GM12872 (cell line): ENCODE results near the gene RNF5.

Experiments used
- TF ChIP-seq, protein P1 (sequence below): IDR thresholded peaks from 3 replicates; pipeline ENCODE4 v1.5.1; 2011; ENCODE audit warnings: low read depth, mild to moderate bottlenecking, low read length, moderate library complexity; ENCODE audit not compliant: insufficient read depth

RNF5 gene

DNA sequence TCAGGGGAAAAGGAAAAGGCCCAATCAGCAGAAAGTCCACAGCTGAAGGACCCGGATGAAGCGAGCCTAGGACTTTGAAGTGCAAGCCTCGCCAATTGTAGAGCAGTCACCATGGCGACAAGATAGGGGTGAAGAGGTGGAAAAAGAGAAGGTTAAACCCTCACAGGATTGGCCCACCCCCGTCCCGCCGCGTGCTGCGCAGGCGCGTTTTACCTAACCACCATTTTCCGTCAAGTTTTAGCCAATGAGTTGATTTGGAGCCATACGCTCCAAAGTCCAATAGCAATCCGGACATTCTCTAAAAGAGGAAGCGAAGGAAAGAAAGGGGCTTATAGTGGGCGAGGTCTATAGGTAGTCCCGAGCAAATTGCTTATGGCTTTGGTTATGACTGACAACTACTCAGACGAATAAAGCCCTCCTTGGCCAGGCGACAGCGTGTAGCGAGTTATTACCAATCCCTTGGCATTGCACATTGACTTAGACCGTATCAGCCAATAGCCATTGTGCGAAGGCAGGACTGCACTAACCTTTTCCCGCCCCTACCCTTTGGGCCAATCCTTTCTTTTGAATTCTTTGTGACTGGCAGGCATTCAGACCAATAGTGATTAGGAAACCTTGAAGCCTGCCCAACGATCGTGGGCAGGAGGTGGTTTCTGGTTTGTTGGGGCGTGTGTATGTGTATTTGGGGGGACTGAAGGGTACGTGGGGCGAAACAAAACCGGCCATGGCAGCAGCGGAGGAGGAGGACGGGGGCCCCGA lies at the start of gene RNF5:
Gene RNF5, plus strand, starts transcription at position 618 of the 759 bp plus-strand sequence. Its CDS starts 107 bp downstream, at position 725.
- TF ChIP-seq, protein P1, sequence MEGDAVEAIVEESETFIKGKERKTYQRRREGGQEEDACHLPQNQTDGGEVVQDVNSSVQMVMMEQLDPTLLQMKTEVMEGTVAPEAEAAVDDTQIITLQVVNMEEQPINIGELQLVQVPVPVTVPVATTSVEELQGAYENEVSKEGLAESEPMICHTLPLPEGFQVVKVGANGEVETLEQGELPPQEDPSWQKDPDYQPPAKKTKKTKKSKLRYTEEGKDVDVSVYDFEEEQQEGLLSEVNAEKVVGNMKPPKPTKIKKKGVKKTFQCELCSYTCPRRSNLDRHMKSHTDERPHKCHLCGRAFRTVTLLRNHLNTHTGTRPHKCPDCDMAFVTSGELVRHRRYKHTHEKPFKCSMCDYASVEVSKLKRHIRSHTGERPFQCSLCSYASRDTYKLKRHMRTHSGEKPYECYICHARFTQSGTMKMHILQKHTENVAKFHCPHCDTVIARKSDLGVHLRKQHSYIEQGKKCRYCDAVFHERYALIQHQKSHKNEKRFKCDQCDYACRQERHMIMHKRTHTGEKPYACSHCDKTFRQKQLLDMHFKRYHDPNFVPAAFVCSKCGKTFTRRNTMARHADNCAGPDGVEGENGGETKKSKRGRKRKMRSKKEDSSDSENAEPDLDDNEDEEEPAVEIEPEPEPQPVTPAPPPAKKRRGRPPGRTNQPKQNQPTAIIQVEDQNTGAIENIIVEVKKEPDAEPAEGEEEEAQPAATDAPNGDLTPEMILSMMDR = no peak

DNA sequence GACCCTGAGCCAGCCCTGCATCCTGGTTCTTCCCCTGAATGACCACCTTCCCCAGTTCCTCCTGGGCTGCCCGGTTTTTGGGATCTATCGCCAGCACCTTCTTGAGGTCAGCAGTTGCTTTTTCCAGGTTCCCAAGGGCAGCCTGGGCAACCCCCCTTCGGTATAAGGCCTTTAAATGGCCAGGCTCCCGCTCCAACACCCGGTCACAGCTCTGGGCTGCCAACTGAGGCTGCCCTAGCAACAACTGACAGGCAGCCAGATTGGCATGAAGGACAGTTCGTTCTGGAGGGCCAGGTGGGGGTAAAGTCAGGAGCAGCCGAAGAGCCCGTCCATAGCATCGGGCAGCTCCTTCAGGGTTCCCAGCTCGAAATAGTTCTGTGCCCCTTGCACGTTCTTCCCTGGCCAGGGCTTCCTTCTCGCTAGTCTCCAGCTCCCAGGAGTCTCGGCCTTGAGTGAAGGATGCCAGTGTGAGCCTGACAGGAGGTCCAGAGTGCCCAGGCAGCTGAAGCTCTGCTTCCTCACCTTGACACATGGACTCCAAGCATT lies 49.4 kb upstream of the RNF5 start:
- TF ChIP-seq, protein P1 = no peak

GRCh38 chr6:32129297-32130088 lies 48.7 kb upstream of the RNF5 start:
- TF ChIP-seq, protein P1 = no peak

DNA sequence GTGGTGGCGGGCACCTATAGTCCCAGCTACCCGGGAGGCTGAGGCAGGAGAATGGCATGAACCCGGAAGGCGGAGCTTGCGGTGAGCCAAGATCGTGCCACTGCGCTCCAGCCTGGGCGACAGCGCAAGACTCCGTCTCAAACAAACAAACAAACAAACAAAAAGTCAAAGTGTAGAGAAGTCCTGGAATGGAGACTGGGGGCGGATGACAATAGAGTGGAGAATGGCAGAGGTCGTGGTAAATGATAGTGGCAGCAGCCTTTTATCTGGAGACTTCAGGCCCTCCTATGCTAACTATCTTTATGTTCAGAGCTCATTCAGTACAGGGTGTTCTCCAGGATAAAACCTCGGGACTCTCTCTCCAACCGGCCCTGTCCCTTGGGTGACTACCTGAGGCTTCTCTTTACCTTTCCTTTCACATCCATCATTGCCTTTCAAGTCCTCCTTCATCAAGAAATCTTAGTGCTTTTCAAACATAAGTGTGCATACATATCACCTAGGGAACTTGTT lies 46.7 kb upstream of the RNF5 start:
- TF ChIP-seq, protein P1 = no peak

DNA sequence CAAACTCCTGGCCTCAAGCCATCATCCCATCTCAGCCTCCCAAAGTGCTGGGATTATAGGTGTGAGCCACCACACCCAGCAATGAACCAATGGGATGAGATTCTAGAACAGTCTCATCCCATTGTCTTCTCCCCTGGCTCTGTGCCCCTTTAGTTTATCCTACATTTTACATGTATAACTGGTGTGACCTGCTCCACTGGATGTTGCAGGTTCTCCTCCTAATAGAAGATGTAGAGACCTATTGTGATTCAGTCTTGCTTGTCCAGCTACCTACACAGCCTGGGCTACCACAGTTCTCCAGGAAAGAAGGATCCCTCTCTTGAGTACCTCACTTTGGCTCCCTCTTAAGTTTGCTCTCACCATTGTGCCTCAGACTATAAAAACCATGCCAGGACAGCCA lies 46.1 kb upstream of the RNF5 start:
- TF ChIP-seq, protein P1 = no peak

- TF ChIP-seq, protein P1 = no peak
These were observed 44.4 kb upstream of the RNF5 start for GRCh38 chr6:32133786-32134185.

GRCh38 chr6:32137454-32137853 lies 40.8 kb upstream of the RNF5 start:
- TF ChIP-seq, protein P1 = no peak
